GM21619 (cell line): ENCODE results near the gene CXCR5.

Experiments
- ATAC-seq: cut with Tn5 transposase; IDR thresholded peaks from one replicate; pipeline ENCODE4 v1.9.1; 2021; ENCODE audit not compliant: unreplicated experiment

Gene CXCR5

DNA sequence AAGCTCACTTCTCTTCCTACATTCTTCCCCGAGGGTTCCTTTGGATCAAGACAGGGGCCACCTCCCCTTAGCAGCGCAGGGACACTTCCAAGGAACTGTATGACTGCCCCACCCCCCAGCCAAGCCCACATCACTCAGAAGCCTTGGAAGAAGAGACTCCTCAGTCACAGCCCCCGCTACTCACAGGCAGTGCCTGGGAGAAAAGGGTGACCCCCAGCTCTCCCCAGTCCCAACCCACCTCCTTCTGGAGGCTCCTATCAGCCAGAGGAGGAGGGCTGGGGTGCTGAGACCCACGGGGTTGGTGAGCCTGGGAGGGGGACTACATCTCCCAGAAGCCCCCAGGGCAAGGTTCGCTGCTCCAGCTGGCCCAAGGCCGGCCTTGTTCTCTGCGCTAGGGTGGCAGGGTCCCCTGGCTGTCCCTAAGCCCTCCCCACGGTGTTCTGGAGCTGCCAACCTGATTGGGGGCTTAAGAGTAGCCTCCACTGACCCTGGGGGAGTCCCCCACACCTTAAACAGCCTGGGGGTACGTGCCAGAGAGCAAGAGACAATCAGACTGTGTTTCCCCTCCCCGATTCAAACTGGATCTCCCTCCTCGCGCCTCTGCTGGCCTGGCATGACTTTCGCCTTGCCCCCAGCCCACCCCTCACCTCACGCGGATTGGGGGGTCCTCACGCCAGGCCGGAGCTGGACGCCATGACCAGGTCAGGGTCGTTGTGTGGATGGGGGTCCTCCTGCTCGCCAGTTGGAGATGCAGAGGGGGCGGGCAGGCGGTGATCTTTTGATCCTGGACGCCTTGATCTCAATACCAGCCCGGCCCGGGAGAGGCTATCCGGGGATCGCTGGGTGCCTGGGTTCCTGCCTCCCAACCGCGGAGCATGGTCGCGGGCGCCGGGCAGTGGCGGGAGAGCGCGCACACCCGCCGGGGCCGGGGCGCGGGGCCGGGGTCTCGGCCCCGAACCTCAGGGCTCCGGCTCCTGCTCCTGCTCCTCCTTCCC is 41.2 kb downstream of the CXCR5 start:
- no peak for ATAC-seq

DNA sequence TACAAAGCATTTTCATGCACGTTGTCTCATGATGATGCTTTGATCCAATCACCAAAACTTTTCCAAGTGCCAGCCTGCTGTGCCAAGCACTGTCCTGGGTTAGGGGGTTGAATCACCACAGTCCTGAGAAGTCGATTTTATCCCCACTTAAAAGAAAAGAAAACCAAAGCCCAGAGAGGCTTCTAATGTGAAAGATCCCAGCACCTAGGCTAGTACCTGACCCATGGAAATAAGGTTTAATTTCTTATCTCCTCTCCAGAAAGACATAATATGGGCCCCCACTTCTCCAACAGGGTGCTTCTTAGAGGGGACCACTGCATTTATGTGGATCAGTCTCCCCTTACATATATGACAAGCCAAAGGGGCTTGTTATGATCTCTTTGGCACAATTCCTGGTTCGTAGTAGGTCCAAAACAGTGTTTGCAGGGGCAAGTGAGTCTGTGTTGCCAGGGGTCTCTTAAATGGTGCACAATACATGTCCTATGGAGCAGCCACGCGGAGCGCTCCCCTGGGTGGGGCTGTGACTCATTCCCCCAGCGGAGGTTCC is 43.9 kb downstream of the CXCR5 start:
- no peak for ATAC-seq

DNA sequence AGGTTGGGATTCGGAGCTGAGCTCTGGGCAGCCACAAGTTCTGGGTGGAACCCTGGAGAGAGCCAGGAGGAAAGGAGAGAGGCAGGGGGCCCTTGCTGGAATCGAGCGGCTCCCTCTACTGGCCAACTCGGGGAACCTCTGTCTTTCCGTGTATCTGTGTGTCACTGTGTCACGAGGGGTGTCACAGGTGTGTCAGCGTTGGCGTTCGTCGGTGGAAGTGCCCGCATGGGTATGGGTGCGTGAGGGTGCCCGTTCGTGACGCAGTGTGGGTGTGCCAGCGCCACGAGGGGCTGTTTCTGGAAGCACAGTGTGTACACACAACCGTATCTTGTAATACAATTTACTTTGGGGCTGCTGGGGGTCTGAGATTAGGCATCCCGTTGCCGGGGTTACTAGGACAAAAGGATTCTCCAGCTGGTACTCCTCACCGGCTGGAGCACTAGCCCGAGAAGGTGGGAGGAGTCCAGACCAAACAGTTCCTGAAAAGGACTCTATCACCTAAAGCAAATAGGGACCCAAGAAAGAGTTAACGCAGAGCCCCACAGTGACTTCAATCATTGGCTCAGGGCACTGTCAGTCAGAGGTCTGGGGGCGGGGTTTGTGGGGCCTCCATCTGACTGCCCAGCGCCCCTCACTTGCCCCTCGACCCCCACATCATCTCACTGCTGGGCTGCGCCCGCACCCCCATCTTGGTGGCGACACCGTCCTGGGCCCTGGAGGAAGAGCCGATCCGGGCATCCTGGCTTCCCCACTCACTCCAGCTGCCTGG is 44.6 kb downstream of the CXCR5 start:
- peak; percentile 37 for ATAC-seq

DNA sequence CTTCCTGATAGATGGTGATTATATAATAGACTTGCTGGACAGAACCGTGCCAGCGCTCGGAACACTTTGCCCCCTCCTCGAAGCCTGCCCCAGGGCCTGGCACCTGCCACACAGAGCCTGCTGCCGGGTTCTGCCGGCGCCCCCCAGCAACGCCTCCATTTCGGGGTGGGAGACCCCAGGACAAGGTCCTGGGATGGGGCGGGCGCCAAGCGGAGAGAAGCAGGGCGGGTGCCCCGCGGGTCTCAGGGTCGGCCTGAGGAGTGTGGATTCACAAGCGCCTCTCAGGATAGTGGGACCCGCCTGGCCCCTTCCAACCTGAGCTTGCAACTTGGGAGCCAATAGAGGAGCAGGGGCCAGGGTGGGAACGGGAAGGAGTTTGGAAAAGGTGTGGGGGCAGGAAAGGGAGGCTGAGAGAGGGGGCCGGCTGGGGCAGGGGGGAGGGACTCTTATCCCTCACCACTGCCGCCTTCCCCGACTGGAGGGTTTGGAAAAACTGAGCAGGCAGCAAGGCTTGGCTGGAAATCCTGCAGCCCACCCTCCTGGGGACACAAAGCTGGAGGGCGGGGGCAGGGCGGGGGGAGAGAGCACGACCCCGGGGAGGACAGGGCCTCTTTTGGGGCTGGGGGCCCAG is 45.3 kb downstream of the CXCR5 start:
- no peak for ATAC-seq

DNA sequence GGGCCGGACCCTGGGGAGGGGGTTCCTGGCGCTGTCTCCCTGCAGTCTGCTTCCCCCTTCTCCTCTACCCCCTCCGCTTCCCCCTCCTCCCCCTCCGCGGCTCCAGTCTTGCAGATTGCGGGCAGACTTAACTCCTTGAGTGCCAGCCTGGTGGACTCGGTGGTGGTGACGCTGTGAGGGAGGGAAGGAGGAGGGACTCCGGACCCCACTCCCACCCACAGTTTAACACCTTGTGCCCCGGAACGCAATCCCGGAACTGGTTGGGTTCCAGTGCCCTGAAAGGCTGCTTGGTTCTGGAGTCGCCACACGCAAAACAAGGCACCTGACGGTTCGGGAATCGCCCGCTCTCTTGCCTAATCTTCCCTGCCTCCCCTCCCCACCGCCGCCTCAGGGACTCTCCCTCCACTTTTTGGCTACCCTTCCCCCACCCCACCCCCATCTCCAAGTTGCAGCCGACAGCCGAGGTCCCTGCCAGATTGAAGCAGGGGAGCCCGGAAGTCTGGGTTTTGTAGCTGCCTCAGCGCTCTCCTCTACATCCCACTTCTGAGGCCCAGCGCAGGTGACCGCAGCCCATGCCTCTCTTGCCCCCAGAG is 45.9 kb downstream of the CXCR5 start:
- ATAC-seq, result no peak

DNA sequence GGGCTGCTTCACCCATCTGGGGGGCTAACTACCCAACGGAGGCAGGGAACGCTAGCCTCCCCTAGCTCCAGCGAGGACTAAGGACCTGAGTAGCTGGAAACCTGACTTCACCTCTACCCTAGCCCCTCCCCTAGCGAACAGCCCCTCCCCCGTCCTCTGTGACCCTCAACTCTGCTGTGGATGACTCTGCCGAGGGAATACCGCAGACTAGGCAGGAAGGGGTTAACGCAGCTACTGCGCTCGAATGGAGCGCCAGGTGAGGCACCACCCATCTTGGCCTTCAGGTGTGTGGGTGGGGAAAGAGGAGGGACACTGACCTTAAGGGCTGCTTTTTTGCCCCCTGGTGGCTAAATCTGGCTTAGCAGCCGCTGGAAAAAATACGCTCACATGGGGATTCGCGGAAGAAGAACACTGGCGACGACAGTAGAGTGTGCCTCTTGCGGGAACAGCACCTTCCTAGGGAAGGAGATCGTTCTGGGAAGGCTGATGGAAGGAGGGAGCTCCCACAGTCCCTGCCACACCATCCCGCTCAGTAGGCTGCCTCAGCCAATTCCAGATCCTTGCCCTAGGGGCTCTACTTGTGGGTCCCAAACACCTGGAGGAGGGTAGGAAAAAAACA is 46.5 kb downstream of the CXCR5 start:
- ATAC-seq, result no peak

DNA sequence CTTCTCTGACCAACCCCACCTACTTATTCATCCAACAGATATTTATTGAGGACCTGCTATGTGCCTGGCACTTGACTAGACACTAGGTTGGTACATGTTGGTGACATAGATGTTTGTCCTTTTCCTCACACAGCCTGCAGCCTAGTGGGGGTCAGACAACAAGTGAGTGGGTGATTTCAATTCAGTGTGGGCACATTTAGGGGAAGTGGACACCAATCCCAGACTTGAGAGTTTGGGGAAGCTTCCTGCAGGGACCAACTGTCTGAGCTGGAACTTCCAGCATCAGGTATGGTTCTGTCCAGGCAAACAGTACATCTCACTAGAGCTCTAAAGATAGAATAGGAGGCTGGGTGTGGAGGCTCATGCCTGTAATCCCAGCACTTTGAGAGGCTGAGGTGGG is 47.9 kb downstream of the CXCR5 start:
- no peak for ATAC-seq

DNA sequence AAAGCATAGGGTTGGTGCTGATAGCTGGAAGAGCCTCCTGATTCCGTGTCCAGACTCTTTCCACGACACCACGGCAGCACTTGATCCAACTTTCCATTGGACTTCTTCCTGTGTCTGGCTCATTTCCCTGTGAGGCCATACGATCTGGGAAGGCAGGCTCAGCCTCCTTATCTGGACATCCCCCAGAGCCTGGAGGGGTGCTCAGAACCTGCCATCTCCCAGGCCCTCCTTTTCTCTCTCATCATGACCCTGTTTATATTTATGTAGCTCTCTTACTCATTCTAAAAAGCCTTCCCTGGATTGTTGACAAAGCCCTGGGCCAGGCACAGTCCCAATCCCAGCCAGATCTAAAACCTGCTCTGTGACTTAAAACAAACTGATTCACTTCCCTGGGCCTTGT is 49.8 kb downstream of the CXCR5 start:
- ATAC-seq, result no peak

DNA sequence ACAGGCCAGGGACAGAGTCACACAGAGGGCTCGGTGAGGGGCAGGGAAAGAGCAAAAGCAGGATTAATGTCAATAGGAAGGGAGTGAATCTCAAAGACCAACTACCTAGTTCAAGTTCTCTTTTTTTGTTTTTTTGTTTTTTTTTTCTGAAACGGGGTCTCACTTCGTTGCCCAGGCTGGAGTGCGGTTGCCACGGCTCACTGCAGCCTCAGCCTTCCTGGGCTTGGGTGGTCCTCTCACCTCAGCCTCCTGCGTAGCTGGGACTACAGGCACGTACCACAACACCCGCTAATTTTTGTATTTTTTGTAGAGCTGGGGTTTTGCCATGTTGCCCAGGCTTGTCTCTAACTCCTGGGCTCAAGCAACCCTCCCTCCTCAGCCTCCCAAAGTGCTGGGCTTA is 51.7 kb downstream of the CXCR5 start:
- ATAC-seq, result no peak

DNA sequence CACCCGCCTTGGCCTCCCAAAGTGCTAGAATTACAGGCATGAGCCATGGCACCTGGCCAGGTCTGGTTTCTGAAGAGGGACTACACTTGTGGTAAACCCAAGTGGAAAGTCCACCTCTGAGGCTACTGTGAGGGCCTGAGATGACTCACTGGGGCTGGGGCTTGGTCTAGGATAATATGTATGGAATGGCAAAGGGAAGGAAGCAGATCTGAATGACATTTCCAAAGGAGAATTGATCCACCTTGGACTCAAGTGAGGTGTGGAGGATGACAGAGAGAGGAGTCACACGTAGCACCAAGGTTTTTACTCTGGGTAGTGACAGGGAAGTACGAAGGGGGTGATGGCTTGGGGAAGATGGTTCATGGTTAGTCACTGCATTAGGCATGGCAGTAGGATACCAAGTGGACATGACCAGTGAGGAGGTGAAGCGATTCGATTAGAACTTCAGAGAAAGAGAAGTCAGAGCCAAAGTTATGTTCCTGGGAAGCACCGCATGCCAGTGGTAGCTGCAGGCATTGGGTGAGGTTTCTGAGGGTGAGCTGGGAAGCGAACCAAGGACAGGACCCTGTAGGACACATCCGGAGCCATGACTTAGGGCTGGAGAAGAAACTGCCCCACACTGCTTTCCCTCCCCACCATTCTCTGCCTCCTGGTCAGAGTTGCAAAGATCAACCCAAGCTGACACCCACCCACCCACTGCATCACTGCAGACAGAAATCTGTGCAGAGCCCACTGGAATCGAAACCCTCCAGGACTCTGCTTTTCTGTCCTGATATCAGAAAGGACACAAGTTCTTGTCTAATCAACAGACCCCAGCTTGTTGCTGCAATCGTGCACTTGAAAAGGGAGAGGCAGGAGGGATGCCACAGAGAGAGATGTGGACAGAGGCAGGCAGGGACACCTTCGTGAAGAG is 55.1 kb downstream of the CXCR5 start:
- ATAC-seq, result no peak

DNA sequence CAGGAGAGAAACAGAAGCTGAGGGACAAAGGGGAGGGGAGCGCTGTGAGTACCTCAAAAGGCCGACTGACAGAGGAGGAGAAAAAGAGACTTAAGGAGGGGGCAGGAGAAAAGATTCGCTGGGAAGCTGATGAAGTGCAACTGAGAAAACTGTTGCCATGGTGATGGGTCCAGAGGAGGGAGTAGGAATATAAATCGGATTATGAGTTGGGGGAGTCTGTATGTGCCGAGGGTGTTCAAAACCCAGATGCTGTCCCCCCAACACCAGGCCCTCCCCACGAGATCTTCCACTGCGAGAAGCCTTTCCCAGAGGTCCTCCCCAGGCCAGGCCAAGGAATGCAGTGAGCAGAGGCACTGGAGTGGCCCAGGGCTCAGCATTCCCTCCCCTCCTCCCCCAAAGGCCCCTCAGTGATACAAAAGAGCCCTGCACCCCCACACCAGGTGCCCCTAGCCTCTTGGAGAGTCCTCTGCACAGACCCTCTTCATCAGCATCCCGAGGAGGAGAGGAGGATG is 55.8 kb downstream of the CXCR5 start:
- ATAC-seq, result no peak

DNA sequence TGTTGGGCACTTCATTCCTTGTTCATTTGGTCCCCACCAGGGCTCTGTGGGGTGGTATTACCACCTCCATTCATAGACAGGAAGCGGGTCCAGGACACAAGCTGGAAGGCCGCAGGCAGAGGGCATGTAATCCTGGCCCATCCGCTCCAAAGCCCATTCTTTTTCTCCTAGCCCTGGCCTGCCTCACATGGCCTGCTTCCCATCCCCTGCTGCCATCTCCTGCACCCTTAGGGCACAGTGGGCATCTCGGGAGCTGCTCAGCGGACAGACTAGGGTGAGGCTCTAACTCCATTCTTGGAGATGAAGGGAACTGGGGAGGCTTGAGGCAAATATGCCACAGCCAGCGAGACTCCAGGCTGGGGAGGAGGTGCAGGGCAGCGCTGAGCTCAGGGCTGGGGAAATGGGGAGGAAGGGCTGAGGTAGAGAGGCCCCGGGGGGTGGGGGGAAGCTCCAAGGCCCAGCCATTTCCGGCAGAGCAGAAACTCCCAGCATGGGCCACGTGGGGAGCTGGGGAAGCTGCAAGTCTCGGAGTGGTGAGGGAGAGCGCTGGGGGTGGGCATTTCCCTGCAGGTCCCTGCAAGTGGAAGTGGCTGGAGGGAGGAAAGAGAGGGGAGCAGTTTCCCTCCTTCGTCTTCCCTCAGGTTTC is 56.4 kb downstream of the CXCR5 start:
- ATAC-seq, result no peak

DNA sequence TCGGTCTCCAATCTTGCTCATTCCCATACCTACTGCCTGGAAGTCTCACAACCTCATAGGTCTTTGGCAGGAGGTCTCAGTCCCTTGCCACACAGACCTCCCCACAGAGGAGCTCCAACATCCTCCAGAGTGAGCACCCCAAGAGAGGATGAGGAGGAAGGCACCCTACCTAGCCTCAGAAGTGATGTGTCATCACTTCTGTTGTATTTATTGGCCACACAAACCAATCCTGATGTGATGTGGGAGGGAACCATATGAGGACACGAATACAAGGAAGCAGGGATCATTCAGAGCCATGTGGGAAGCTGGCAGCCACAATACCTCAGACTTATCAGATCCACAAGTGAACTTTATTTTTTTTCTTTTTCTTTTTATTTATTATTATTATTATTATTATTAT is 63.4 kb downstream of the CXCR5 start:
- ATAC-seq, result no peak
